Heart left ventricle (tissue), 13 donors: ENCODE data around the gene PTPRN2.

Experiments used
- CTCF ChIP-seq, 12 donors: fragments of 200-600 bp; sonication (generic) in 4 of 12; IDR thresholded peaks; one replicate each; pipeline versions ENCODE4 v1.5.0 to v1.8.0; 2018 to 2022; ENCODE audit warnings: antibody characterized with exemption in 12 of 12, mild to moderate bottlenecking in 5 of 12
- POLR2A ChIP-seq, 2 donors: fragments of 450-650 bp; IDR thresholded peaks; one replicate each; pipeline ENCODE4 v1.6.1; 2017; ENCODE audit warnings: antibody characterized with exemption in 2 of 2, mild to moderate bottlenecking in 2 of 2, moderate library complexity in 2 of 2
- donor health status: ischemic (EF 13 %, LVEDD 7.1; RV severe dilation, severe dysfunction).
- donor health status: DM: no; HTN: yes; CAD: no.
- donor health status: DM: no; HTN: no; CAD: no.
- donor health status: ischemic (EF 25% LVEDD 6.9; RV normal size, moderate dysfunction).
- donor health status: ischemic (EF 25% LVEDD 5.7; RV mildly dilated, moderate dysfunction).
- donor health status: ischemic (EF 35%, LVEDD 5.7; RV mildly dilated, moderate dysfunction).
- donor health status: nonischemic (EF 11% LVEDD 7.7; RV severe dilation, severe dysfunction).
- donor health status: DM: yes; HTN: yes; CAD: no.
- donor health status: PGD.
- donor health status: ischemic (EF 29% LVEDD 5.4; RV normal size, mild dysfunction).
- donor health status: nonischemic (EF 23%, LVEDD 6.1; RV moderate dilation, normal function).

- TF ChIP-seq POLR2A (IDR thresholded peaks at IDR 0.05) (no peak), CTCF (IDR thresholded peaks at IDR 0.05) (no peak)
Measured at GRCh38 chr7:158310924-158311666, 276.5 kb downstream of the PTPRN2 start.
